Tibial nerve (tissue), 3 donors: ENCODE data around the gene DNM3.

Experiments used
- POLR2A ChIP-seq, 2 donors: fragments of 450-650 bp; IDR thresholded peaks; one replicate each; pipeline ENCODE4 v1.6.1; 2017; ENCODE audit warnings: antibody characterized with exemption in 2 of 2, mild to moderate bottlenecking in 2 of 2, moderate library complexity in 2 of 2
- TF ChIP-seq, protein P1 (sequence below), 5 experiments: fragments of 200-600 bp in 3 of 5; fragments of 450-650 bp in 2 of 5; sonication (generic) in 3 of 5; IDR thresholded peaks; one replicate each; pipeline ENCODE4 v1.5.1; 2016 to 2019; ENCODE audit warnings: antibody characterized with exemption in 5 of 5, mild to moderate bottlenecking in 3 of 5, moderate library complexity in 2 of 5

DNA sequence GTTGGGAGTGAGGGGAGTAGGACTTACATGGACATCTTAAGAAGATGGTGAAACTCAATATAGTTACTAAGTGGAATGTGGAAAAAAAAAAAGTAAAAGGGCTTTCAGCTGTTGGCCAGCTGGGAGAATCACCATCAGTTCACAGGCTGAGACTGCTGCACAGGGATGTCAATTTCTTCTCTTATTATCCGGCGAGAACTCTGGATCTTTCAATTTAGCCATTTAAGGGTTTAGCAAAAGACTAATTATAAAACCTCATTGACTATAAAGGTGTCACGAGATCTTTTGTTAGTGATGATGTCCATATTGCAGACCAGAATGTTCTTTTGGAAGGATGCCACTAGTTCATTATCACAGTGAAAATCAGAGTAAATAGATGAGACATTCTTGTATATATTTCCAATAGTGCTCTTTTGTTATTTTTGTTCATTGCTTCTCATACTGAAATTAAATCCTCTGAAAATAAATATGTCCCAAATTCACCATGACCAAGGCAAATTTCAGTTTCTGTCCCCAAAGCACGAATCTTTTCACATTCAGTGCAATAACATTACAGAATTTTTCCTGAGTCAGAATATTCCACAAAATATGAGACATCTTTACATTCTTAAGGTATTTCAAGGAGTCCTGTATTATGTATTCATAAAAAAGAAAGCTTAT lies 266.1 kb downstream of the DNM3 start:
- TF ChIP-seq POLR2A (IDR thresholded peaks at IDR 0.05) = no peak
- TF ChIP-seq, protein P1, sequence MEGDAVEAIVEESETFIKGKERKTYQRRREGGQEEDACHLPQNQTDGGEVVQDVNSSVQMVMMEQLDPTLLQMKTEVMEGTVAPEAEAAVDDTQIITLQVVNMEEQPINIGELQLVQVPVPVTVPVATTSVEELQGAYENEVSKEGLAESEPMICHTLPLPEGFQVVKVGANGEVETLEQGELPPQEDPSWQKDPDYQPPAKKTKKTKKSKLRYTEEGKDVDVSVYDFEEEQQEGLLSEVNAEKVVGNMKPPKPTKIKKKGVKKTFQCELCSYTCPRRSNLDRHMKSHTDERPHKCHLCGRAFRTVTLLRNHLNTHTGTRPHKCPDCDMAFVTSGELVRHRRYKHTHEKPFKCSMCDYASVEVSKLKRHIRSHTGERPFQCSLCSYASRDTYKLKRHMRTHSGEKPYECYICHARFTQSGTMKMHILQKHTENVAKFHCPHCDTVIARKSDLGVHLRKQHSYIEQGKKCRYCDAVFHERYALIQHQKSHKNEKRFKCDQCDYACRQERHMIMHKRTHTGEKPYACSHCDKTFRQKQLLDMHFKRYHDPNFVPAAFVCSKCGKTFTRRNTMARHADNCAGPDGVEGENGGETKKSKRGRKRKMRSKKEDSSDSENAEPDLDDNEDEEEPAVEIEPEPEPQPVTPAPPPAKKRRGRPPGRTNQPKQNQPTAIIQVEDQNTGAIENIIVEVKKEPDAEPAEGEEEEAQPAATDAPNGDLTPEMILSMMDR (IDR thresholded peaks at IDR 0.05) = no peak
